GM19452 (cell line): ENCODE results near the gene FAM200C.

Experiments
- ATAC-seq: cut with Tn5 transposase; IDR thresholded peaks from one replicate; pipeline ENCODE4 v1.9.1; 2021; ENCODE audit not compliant: unreplicated experiment

The FAM200C gene

GRCh38 chr5:160420331-160420610 lies 20.4 kb upstream of the FAM200C start:
- ATAC-seq, result no peak

GRCh38 chr5:160419458-160420330 lies 19.8 kb upstream of the FAM200C start:
- ATAC-seq, result no peak

- ATAC-seq, result peak; percentile 61
Observed at GRCh38 chr5:160418561-160419457, 19.0 kb upstream of the FAM200C start, which contains the start of gene SLU7. TSS of gene SLU7 (minus strand) at chr5:160419081. CDS start at chr5:160415294, 3,787 bp downstream.

- no peak for ATAC-seq
Observed at GRCh38 chr5:160398806-160399205, 1.0 kb downstream of the FAM200C start.

- no peak for ATAC-seq
Observed at GRCh38 chr5:160397492-160397891, 2.4 kb downstream of the FAM200C start.

- no peak for ATAC-seq
Observed at GRCh38 chr5:160395111-160395510, 4.7 kb downstream of the FAM200C start.

- no peak for ATAC-seq
Observed at GRCh38 chr5:160390787-160391696, 8.8 kb downstream of the FAM200C start.

GRCh38 chr5:160387445-160387844 lies 12.4 kb downstream of the FAM200C start:
- ATAC-seq, result no peak

GRCh38 chr5:160385496-160385895 lies 14.4 kb downstream of the FAM200C start:
- no peak for ATAC-seq

- no peak for ATAC-seq
Observed at GRCh38 chr5:160384681-160385080, 15.2 kb downstream of the FAM200C start.

GRCh38 chr5:160382346-160382745 lies 17.5 kb downstream of the FAM200C start:
- no peak for ATAC-seq

GRCh38 chr5:160380041-160380440 lies 19.8 kb downstream of the FAM200C start:
- ATAC-seq, result no peak

GRCh38 chr5:160379511-160379910 lies 20.3 kb downstream of the FAM200C start:
- ATAC-seq, result no peak

GRCh38 chr5:160378330-160378729 lies 21.5 kb downstream of the FAM200C start:
- no peak for ATAC-seq

GRCh38 chr5:160377651-160378050 lies 22.2 kb downstream of the FAM200C start:
- ATAC-seq, result no peak

GRCh38 chr5:160376416-160376815 lies 23.4 kb downstream of the FAM200C start:
- no peak for ATAC-seq

- ATAC-seq, result no peak
Observed at GRCh38 chr5:160375701-160376100, 24.2 kb downstream of the FAM200C start.

GRCh38 chr5:160375166-160375565 lies 24.7 kb downstream of the FAM200C start:
- no peak for ATAC-seq

GRCh38 chr5:160371294-160371693 lies 28.6 kb downstream of the FAM200C start:
- no peak for ATAC-seq

GRCh38 chr5:160370713-160371034 lies 29.2 kb downstream of the FAM200C start:
- ATAC-seq, result no peak
